ENCODE results near the gene DCN.
"Not testable (repeated sequence)": the region's sequence is repeated elsewhere in the genome, so short reads cannot be mapped to it uniquely, and the experiment has no call there.

Gene DCN, protein sequence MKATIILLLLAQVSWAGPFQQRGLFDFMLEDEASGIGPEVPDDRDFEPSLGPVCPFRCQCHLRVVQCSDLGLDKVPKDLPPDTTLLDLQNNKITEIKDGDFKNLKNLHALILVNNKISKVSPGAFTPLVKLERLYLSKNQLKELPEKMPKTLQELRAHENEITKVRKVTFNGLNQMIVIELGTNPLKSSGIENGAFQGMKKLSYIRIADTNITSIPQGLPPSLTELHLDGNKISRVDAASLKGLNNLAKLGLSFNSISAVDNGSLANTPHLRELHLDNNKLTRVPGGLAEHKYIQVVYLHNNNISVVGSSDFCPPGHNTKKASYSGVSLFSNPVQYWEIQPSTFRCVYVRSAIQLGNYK

DNA sequence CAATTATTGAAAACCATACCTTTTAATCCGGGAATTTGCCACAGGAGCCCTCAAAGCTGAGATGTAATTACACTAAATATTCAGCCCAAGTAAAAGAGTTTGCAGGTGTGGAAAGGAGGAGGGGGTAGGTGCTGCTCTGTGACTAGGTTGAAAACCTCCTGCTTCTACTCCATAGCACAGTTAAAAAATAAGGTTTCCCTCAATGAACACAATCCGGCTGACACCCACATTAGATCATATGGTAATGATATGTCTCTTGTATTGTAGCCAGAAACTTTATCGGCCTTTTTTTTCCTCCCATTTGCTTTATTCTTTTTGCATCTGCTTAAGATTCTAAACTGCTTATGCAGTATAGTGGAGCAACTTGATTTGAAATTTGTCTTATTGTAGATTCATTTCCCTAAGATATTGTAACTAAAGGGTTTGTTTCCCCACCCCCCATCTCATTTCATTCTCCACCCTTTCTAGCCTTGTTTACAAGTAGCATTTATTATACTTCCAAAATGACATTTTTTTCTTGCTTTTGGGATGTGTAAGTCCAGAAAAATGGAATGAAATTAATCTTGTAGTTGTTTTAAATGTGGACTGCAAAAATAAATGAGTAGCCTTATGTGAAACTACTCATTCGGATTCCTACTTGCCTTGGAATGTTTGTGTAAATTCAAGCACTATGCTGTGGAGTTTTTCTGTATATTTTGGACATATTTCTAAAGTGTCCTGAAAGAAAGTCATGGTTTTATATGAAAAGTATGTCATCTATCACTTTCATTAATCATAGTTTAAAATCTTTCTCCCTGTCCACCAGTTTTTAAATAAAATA, at the start of gene DCN:
Gene DCN (minus strand): TSS at position 182 of the 820 bp plus-strand sequence. CDS start 4,265 bp downstream, outside the sequence.
- in situ Hi-C loops (cut with HindIII; ENCODE audit: low sequenced_read_pairs): no loop called here

DNA sequence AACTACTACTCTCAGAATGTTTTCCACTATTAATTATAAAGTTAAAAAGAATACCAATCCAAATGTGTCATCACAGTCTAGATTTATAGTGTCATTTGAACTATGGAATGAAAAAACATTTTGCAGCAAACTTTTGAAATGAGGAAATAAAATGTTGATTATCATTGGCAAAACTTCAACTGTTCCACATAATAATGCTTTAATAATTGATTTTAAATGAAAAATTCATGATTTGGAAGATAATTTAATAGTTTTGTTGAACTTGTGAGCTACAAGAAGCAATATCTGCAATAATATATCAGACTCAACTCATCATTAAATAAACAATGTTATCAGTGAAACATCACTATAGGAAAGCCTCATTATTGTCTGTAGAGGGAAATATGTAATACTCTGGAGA, 48.2 kb upstream of the DCN start:
- in situ Hi-C loops (cut with HindIII; ENCODE audit: low sequenced_read_pairs): no loop called here

DNA sequence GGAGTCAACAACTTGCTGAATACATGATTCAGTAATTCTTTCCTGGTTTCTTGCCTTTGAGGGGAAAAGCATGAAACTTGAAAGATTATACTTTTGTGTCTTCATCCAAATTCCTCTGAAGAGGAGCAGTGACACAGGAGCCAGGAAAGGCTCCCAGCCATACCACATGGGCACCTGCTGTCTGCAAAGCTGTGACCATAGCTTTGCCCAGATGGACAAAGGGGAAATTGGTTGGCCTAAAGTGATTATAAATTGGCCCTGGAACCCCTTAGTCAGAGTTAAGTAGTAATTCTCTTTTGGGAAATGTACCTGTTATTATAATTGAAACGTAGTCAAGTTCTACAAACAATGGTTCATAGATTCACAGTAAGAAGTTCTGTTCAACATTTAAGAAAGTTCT, 44.3 kb upstream of the DCN start:
- in situ Hi-C loops (cut with HindIII; ENCODE audit: low sequenced_read_pairs): no loop called here

DNA sequence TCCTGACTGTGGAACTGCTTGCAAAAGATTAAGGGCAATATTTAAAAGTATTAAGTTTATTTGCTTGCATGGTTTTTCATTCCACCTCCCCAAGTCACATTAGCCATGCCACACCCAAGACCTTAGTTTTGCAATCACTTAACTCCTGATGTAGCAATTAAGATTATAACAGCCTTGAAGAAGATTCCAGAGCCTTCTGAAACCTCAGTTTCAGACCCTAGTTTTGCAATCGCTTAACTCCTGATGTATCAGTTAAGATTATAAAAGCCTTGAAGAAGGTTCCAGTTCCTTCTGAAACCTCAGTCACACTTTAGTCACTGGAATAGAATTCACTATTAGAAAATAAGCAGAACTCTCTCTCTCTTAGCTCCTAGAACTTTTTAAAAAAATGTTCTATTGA, 42.7 kb upstream of the DCN start:
- in situ Hi-C loops (cut with HindIII; ENCODE audit: low sequenced_read_pairs): no loop called here

DNA sequence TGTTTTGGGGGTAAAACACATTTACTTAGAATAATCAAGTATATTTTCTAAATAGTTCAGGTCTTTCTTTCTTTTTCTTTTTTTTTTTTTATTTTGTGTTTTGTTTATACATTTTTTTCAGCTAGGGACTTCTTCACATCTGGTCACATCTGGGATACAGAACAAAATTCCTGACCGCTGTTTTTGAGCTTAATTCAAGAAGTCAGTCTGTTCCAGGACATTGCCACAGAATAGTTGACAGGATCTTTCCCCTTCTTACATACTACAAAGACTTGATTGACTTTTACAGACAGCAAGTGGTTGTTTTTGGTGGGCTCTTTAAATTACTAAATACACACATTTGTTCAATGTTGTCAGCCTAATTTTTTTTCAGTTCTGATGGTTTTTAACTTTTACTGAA, 41.8 kb upstream of the DCN start:
- in situ Hi-C loops (cut with HindIII; ENCODE audit: low sequenced_read_pairs): no loop called here

DNA sequence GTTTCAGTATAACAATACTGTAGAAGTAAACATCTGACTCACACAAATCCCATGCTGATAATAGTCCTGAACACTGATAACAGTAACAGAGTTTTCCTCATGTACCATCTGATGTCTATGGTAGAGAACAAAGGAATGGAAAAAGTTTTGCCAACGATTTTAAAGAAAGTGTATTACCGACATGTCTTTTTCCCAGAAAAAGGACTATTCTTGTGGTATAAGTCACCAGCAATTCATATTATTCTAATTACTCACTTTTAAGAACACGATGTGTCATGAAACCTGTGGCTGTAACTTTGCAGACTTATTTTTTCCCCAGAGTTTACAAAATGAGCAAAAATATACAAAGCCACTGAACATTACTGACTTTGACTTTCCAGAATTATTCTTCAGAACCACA, 40.1 kb upstream of the DCN start:
- in situ Hi-C loops (cut with HindIII; ENCODE audit: low sequenced_read_pairs): no loop called here

DNA sequence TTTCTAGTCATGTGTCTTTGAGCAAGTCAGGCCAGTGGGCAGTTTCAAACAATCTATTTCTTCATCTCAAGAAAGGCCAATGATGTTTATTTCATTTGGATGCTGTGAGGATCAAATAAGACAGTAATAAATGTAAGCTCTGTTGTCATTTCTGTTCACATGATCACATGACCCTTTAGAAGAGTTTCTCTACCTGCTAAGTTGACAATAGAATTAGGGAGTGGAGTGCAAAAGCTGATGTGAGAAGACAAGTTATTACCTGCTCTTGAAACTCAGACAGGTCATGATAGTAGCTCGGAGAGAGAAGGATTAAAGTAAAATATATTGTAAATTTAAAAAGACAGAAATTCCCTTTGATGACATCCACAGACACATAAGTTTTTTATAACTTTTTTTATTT, 37.3 kb upstream of the DCN start:
- in situ Hi-C loops (cut with HindIII; ENCODE audit: low sequenced_read_pairs): no loop called here

DNA sequence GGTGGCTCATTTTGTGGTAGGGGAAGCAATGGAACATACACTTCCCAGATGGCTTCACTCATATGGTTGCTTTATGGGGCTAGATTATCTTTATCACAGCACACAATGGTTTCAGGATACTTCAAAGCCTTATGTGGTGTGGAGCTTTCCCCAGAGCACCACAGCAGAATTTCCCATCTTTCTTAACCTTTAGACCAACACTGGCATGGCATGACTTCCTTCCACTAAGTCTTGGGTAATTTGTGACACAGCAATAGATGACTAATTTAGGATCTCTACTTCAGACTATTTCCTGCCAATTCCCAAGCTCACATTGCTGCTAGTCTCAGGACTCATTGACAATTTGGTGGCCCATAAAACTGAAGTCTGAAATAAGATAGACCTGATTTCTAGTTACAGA, 36.9 kb upstream of the DCN start:
- in situ Hi-C loops (cut with HindIII; ENCODE audit: low sequenced_read_pairs): no loop called here

DNA sequence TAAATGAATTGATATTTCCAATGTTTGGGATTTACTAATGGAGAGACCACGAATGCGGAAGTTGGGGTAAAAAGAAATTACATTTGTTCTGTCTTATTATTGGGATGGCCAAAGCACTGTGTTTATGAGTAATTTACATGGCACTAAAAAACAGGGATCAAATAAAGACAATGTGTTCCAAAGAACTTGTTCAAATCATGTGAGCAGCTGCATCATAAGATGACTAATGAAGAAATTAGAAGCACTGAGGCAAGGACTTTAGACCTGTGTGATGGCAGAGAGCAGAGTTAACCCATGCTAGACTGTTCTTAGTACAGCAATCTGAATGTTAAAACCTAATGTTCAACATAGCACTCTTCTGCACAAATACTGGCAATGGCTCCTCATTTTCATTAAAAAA, 34.3 kb upstream of the DCN start:
- in situ Hi-C loops (cut with HindIII; ENCODE audit: low sequenced_read_pairs): no loop called here

DNA sequence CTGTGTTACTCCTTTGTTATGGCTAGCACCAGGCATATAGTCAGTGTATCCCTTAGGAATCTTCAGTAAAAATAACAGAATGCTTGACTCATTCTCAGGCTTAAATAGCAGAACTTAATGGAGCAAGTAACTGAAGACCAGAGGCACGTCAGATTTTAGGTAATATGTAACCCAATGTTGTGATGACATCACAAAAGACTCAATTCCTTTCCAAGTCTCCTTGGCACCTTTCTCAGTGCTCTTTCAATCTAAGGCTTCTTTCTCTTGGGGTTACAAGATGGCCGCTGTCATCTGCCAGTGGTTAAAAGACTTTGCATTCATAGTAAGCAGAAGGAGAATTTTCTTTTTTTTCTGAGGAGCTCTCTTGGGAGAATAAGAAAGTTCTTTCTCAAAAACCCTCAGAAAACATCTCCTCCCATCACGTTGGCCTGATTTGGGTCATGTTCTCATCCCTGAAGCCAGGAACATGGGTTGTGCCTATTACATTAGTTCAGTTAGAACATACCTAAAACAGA, 33.4 kb upstream of the DCN start:
- in situ Hi-C loops (cut with HindIII; ENCODE audit: low sequenced_read_pairs): no loop called here

DNA sequence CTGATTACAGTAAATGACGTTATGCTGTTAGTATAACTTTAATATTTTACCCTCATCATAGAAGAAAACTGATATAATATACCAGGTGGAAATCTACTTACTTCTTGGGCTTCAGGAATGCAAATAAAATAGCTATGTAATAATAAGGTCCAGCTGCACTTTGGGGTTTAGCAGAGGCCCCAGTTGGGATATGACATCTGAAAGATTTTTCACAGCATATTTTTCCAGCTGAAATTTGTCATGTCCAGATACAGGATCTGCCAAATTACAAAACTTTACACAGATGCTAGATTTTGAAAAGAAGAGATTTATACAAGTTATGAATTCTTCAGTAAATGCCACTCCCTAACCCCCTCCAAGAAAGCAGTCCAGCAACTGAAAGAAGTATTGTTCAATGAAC, 29.2 kb upstream of the DCN start:
- in situ Hi-C loops (cut with HindIII; ENCODE audit: low sequenced_read_pairs): no loop called here

DNA sequence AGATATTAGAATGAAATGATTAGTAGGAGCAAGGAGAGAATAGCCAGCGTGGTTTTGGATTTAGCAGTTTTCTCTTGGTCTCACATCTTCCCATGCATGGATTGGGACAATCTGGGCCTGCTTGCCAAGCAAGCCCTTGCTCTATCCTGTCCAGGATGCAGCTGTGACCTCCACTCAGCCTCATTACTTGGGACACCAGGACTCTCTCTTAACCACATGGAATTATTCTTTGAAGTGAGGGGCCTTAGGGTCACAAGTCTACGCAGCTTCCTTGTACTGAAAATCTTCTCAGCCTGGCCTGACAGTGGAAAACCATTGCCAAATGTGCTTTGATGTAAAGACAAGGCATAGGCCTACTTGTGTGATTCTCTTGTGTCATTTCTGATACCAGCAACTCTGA, 28.0 kb upstream of the DCN start:
- in situ Hi-C loops (cut with HindIII; ENCODE audit: low sequenced_read_pairs): no loop called here

DNA sequence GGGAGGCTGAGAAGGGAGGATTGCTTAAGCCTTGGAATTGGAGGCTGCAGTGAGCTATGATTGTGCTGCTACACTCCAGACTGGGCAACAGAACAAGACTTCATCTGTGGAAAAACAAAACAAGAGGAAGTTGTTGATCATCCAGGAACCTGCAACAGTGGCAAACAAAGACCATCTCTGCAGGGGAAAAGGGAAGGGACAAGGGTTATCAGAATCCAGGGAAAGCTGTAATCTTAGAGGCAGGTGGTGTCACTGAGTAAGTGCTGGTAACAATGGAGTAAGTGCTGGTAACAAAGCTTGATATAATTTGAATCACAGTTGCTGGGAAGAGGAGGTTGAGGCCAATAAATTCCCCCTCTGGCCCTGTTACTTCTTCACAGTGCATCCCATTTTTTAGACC, 27.5 kb upstream of the DCN start:
- in situ Hi-C loops (cut with HindIII; ENCODE audit: low sequenced_read_pairs): no loop called here

DNA sequence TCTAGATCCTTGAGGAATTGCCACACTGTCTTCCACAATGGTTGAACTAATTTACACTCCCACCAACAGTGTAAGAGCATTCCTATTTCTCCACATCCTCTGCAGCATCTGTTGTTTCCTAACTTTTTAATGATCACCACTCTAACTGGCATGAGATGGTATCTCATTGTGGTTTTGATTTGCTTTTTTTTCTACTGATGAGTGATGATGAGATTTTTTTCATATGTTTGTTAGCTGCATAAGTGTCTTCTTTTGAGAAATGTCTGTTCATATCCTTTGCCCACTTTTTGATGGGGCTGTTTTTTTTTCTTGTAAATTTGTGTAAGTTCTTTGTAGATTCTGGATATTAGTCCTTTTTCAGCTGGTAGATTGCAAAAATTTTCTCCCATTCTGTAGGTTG, 24.7 kb upstream of the DCN start:
- in situ Hi-C loops (cut with HindIII; ENCODE audit: low sequenced_read_pairs): not testable (repeated sequence)

DNA sequence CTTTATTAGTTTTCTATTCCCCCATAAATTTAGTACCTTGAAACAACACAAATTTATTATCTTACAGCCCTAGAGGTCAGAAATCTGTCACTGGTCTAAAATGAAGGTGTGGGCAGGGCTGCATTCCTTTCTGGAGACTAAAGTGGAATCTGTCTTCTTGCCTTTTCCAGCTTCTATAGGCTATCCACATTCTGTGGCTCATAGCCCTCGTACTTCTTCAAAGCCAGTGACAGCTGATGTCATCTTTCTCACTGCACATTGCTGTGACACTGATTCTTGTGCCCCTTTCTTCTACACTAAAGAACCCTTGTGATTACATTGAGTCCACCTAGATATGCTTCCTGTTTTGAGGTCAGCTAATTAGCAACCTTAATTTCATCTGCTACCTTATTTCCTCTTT, 23.2 kb upstream of the DCN start:
- in situ Hi-C loops (cut with HindIII; ENCODE audit: low sequenced_read_pairs): no loop called here

DNA sequence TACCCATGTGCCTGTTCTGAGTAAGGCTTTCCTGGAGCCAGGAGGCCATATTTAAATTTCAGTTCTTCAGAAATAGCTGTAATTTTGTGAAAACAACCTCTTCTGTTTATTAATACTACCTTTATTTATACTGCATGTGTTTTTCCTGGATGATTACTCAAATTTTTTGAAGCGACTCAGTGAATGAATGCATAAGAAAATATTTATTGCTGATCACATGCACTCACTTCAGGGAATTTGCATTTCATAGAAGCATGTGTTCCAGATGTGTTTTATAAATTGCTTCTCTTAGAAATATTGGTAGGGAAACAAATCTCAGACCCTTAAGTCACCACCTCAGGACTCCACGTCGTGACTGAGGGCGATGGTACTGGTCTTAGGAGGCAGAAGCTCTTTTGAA, 21.8 kb upstream of the DCN start:
- in situ Hi-C loops (cut with HindIII; ENCODE audit: low sequenced_read_pairs): no loop called here

DNA sequence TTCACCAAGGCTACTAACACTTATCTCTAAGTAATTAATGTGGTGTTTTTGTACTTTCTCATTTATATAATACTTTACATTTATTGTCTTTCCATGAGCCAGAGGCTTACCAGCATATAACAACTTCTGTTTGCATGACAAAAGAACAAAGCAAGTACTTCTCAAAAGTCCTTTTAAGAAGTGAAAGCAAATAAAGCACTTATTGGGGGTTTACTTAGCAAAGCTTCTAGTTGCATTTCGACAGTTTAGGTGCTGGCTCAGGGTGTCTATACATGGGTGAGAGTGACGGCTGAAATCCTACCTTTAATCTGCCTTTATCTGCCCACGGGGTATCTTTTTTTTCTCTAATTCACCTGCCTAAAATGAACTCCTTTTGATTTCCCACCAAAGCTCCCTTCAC, 21.0 kb upstream of the DCN start:
- in situ Hi-C loops (cut with HindIII; ENCODE audit: low sequenced_read_pairs): no loop called here

DNA sequence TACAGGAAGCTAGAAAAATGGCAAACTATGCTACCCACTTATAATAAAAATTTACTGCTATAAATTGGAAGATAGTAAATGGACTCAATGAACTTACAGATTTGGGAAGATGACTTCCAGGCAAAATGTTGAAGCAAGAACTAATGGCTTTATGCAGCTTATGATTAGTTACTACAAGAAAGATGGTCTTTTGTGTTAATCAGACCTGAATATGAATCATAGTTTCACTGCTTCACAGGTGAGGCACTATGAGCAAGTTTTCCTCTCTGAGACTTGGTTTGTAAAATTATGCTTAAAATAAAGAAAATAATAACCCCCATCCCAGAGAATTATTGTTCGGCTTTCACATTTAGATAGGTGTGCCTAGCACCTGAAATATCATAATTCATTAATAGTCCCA, 19.8 kb upstream of the DCN start:
- in situ Hi-C loops (cut with HindIII; ENCODE audit: low sequenced_read_pairs): no loop called here

DNA sequence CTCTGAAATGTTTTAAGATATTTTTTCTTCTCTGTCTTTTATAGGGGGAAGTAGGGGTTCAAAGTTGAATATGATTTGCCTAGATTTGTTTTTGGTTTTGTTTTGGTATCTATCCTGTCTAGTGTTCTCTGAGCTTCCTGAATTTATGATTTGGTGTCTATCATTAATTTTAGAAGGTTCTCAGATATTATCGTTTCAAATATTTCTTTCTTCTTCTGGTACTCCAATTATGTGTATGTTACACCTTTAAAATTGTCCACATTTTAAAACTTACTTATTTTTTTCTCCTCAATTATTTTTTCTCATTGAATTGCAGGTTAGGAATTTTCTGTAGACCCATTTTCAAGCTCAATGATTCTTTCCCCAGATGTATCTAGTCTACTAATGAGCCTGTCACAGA, 13.8 kb upstream of the DCN start:
- in situ Hi-C loops (cut with HindIII; ENCODE audit: low sequenced_read_pairs): no loop called here

DNA sequence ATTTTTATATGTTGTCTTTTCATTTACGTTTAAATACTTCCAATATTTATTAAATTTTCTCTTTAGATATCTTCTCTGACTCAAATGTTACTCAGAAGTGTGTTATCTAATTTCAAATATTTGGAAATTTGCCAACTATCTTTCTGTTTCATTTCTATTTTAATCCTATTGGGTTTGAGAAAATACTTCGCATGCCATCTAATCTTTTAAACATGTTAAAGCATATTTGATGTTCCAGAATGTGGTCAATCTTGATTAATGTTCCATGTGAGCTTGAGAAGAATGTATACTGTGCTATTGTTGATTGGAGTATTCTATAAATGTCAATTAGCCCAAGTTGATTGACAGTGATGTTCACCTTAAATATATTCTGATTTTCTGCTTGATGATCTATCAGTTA, 11.9 kb upstream of the DCN start:
- in situ Hi-C loops (cut with HindIII; ENCODE audit: low sequenced_read_pairs): no loop called here

DNA sequence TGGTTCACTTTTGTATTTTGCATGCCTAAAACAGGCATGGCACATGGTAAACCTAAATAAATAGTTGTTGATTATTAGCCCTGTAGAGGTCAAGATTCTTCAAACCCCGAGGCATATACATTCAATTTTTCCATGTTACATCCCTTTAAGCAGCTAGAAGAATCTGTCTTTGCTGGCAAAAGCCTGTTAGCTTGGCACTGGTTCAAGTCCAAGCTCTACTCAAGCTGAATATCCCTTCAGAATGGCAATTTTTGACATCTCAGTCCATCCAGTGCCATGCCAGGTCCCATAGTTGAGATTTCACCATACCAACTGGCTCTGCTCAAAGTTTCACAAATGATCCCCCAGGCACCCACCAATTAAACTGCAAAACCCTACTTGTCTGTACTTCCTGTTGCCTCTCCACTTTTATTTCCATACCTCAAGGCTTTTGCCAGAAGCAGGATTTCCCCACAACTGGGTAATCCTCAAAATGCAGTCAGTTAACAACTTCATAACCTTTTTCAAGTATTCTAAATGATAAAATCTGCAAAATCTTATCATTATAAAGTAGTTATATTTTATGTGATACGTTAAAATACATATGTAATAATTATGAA, 9.0 kb upstream of the DCN start:
- in situ Hi-C loops (cut with HindIII; ENCODE audit: low sequenced_read_pairs): no loop called here

DNA sequence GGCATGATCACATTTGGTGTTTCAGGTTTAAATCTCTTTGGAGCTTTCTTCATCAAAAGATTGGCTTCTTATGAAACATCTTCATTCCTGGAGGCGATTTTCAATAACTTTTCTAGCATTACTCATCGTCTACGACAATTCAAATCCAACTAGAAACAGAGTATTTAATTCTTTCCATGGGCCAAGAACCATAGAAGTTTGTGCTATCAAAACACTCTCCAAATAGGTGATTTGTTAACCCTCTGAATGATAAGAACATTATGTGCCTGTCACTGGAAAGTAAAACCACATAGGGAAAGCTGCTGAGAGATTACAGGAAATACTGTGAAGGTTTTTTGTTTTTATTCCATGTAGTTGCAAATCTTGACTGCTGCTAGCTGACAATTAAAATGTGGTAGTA, 6.9 kb upstream of the DCN start:
- in situ Hi-C loops (cut with HindIII; ENCODE audit: low sequenced_read_pairs): no loop called here
